Upper lobe of right lung (tissue), 1 donor: ENCODE results near the gene JARID2. TPM values are rescaled to one million over a fixed set of nuclear protein-coding genes. Genes with fewer than 3 reads are reported as not detected.

Experiments used
- ATAC-seq: fragments of 200-7000 bp; cut with Tn5 transposase; one replicate; pipeline ENCODE4 v1.9.1; 2020; ENCODE audit warnings: mild to moderate bottlenecking, moderate library complexity
- DNase-seq: peaks from one replicate; pipeline ENCODE4 v3.0.0-alpha.2; 2020
- H3K27ac ChIP-seq: fragments of 200-600 bp; one replicate; pipeline ENCODE4 v1.8.0; 2022
- H3K27me3 ChIP-seq: fragments of 200-600 bp; one replicate; pipeline ENCODE4 v1.8.0; 2022; ENCODE audit warnings: mild to moderate bottlenecking
- H3K36me3 ChIP-seq: fragments of 200-600 bp; one replicate; pipeline ENCODE4 v1.8.0; 2022
- H3K4me1 ChIP-seq: fragments of 200-600 bp; one replicate; pipeline ENCODE4 v1.8.0; 2022
- H3K4me3 ChIP-seq: fragments of 200-600 bp; one replicate; pipeline ENCODE4 v1.8.0; 2022; ENCODE audit warnings: mild to moderate bottlenecking
- H3K9me3 ChIP-seq: fragments of 200-600 bp; one replicate; pipeline ENCODE4 v1.8.0; 2022
- intact Hi-C: fragments of 100-400 bp; cut with DNase I; formaldehyde crosslinking; loops from one replicate; pipeline ENCODE4 v1.11.0; 2022
- total RNA-seq: library from RNA; stranded (reverse); fragmentation: NEBNext Ultra II Directional; extraction: Animal tissue kit (Norgen Biotek cat#: 25700); gene quantifications from one replicate; pipeline ENCODE4 v1.2.1, GENCODE V29; 2021
- TF ChIP-seq, protein P1 (sequence below): fragments of 200-600 bp; IDR thresholded peaks from one replicate; pipeline ENCODE4 v1.8.0; 2022; ENCODE audit warnings: antibody characterized with exemption
- donor health status: DM: no; HTN: yes; CAD: no; lungs with severe emphysema.

JARID2 gene
- total RNA-seq, 1 donor from 2014 or later = 15.1 TPM

DNA sequence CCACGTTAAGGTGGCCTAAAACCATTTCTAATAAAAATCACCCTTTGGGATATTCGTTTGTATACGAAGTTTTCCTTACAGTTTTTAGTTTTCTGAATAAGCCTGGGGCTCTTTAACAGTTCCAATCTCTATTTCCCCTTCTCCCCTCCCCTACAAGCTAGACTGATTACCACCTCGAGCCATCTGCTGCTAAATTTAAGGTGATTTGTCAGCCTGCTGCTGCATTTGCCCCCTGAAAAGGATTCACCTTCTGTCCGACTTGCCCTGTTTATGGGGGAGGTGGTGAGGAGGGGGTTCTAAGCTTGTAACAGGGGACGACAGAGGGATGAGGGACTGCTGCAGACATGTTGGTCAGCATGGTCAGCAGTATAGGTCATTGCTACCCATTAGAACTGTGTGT is 146.3 kb downstream of the JARID2 start:
- peaks cover 30% of the 10 kb centered on the region for H3K4me1 ChIP-seq
- TF ChIP-seq, protein P1, sequence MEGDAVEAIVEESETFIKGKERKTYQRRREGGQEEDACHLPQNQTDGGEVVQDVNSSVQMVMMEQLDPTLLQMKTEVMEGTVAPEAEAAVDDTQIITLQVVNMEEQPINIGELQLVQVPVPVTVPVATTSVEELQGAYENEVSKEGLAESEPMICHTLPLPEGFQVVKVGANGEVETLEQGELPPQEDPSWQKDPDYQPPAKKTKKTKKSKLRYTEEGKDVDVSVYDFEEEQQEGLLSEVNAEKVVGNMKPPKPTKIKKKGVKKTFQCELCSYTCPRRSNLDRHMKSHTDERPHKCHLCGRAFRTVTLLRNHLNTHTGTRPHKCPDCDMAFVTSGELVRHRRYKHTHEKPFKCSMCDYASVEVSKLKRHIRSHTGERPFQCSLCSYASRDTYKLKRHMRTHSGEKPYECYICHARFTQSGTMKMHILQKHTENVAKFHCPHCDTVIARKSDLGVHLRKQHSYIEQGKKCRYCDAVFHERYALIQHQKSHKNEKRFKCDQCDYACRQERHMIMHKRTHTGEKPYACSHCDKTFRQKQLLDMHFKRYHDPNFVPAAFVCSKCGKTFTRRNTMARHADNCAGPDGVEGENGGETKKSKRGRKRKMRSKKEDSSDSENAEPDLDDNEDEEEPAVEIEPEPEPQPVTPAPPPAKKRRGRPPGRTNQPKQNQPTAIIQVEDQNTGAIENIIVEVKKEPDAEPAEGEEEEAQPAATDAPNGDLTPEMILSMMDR = no peak
- DNase-seq (no peak), ATAC-seq (no peak)
- H3K27ac ChIP-seq = no peak overlapping the region
- H3K9me3 ChIP-seq = no peaks in the 10 kb centered on the region
- no peaks in the 10 kb centered on the region for H3K27me3 ChIP-seq
- no peak overlapping the region for H3K4me3 ChIP-seq
- intact Hi-C loops = no loop called here
- no peaks in the 10 kb centered on the region for H3K36me3 ChIP-seq

DNA sequence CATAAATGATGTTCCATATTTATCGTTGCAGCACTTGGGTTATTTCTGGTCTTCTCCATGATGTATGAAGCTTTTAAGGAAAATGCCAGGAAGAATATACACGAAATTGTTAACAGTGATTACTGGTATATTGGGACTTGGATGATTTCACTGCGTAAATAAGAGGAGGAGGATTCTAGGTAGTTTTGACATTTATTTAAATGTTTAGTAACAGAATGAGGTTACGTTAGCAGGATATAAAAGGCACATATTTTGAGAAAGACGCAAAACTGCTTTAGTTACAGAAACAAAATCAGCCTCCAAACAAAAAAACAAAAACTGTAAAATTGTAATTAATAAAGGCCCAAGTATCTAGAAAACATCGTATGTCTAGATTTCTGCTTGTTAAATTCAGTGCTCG is 147.7 kb downstream of the JARID2 start:
- no peaks in the 10 kb centered on the region for H3K36me3 ChIP-seq
- intact Hi-C loops = no loop called here
- ATAC-seq = no peak
- no peaks in the 10 kb centered on the region for H3K27me3 ChIP-seq
- H3K27ac ChIP-seq = no peak overlapping the region
- no peak overlapping the region for H3K4me3 ChIP-seq
- no peak for DNase-seq
- TF ChIP-seq, protein P1 = no peak
- H3K4me1 ChIP-seq = peaks cover 30% of the 10 kb centered on the region
- H3K9me3 ChIP-seq = no peaks in the 10 kb centered on the region

DNA sequence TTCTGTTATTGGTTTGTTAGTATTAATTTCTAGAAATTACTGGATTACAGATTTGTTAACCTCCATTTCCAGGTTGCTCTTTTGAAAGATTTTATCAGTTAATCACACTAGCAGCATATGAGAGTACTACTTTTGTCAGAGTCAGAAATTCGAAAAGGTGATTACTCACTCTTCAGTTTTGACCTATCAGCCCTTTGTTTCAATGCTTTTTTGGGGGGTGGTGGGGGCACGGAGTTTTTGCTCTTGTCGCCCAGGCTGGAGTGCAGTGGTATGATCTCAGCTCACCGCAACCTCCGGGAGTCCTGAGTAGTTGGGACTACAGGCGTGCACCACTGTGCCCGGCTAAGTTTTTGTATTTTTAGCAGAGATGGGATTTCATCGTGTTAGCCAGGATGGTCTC is 149.2 kb downstream of the JARID2 start:
- intact Hi-C loops = no loop called here
- ATAC-seq (no peak), DNase-seq (no peak)
- TF ChIP-seq, protein P1 = no peak
- Histone ChIP-seq H3K27me3 (no peaks in the 10 kb centered on the region), H3K4me1 (peaks cover 30% of the 10 kb centered on the region), H3K27ac (no peak overlapping the region), H3K9me3 (no peaks in the 10 kb centered on the region), H3K36me3 (no peaks in the 10 kb centered on the region), H3K4me3 (no peak overlapping the region)

DNA sequence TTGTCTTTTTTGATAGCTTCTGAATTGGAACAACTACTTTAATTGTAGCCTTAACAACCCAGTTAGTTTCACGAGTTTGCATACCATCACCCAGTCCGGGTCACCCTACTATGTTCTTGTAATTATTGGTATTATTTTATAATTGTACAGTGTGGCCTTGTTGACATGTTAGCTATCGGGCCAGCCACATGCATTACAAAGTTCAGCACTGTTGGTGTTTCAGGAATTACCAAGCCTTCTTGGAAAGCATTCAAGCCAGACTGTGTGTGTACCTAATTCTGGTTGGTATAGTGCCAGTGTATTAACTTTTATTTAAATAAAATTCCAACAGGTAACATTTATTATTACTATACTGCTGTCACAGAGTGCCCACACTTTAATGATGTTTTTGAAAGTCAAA is 150.9 kb downstream of the JARID2 start:
- no peak overlapping the region for H3K4me3 ChIP-seq
- TF ChIP-seq, protein P1 = no peak
- no peak overlapping the region for H3K27ac ChIP-seq
- DNase-seq = no peak
- no peaks in the 10 kb centered on the region for H3K36me3 ChIP-seq
- intact Hi-C loops = no loop called here
- ATAC-seq = no peak
- H3K9me3 ChIP-seq = no peaks in the 10 kb centered on the region
- peaks cover 27% of the 10 kb centered on the region for H3K4me1 ChIP-seq
- H3K27me3 ChIP-seq = no peaks in the 10 kb centered on the region

DNA sequence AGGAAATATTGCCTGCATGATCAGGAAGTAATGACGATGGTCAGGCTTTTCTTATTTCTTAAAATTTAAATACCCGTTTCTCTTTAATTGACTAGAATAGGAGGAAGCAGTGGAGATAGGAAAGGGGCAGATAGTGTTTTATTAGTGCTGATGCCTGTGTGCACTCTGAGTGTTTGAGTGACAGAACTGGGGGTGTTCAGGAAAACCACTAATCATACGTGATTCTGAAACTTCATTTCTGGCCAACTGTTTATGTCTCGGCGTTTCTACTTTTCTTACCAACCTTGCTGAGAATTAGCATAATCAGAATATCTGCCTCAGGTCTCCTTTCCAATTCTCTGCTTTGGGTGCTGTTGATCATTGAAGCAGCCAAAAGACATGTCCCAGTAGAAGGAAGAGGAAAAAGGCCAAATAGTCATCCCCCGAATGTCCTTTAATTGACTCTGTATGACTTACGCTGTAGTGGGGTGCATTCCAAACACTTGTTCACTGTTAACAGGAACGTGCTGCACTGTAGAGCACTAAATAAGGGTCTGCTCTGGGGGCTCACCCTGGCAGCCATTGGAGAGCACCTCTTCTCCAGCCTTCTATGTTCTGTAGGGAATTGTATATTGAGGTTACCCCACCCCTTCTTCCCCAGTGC is 152.9 kb downstream of the JARID2 start:
- ATAC-seq (no peak), DNase-seq (no peak)
- TF ChIP-seq, protein P1 = no peak
- peaks cover 33% of the 10 kb centered on the region for H3K4me1 ChIP-seq
- intact Hi-C loops = no loop called here
- H3K4me3 ChIP-seq = no peak overlapping the region
- no peaks in the 10 kb centered on the region for H3K9me3 ChIP-seq
- no peak overlapping the region for H3K27ac ChIP-seq
- no peaks in the 10 kb centered on the region for H3K36me3 ChIP-seq
- no peaks in the 10 kb centered on the region for H3K27me3 ChIP-seq
